C4-2B (cell line): ENCODE data around the gene CDK7.

ENCODE experiments used
- ZFX ChIP-seq: fragments of 450-650 bp; IDR thresholded peaks from 2 replicates; pipeline ENCODE4 v1.6.1; 2017
- TF ChIP-seq, protein P1 (sequence below): fragments of 450-650 bp; conservative IDR thresholded peaks from 2 replicates; pipeline ENCODE4 v1.5.1; 2017; ENCODE audit warnings: mild to moderate bottlenecking

- TF ChIP-seq, protein P1, sequence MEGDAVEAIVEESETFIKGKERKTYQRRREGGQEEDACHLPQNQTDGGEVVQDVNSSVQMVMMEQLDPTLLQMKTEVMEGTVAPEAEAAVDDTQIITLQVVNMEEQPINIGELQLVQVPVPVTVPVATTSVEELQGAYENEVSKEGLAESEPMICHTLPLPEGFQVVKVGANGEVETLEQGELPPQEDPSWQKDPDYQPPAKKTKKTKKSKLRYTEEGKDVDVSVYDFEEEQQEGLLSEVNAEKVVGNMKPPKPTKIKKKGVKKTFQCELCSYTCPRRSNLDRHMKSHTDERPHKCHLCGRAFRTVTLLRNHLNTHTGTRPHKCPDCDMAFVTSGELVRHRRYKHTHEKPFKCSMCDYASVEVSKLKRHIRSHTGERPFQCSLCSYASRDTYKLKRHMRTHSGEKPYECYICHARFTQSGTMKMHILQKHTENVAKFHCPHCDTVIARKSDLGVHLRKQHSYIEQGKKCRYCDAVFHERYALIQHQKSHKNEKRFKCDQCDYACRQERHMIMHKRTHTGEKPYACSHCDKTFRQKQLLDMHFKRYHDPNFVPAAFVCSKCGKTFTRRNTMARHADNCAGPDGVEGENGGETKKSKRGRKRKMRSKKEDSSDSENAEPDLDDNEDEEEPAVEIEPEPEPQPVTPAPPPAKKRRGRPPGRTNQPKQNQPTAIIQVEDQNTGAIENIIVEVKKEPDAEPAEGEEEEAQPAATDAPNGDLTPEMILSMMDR: no peak
- no peak for TF ChIP-seq ZFX
These were observed 70.8 kb downstream of the CDK7 start for GRCh38 chr5:69305512-69305911.
